ENCODE data around the gene SMC4.
"Not testable (repeated sequence)": the region's sequence is repeated elsewhere in the genome, so short reads cannot be mapped to it uniquely, and the experiment has no call there.

SMC4 gene

GRCh38 chr3:160445854-160446253 is 46.4 kb downstream of the SMC4 start:
- DNase-seq (ENCODE audit: low read depth in 2 of 2) = no peak

GRCh38 chr3:160446522-160447056 is 47.1 kb downstream of the SMC4 start:
- DNase-seq (ENCODE audit: low read depth in 2 of 2) = no peak

GRCh38 chr3:160447544-160447943 is 48.1 kb downstream of the SMC4 start:
- DNase-seq (ENCODE audit: low read depth in 2 of 2) = no peak

- no peak for DNase-seq (ENCODE audit: low read depth in 2 of 2)
These were observed 49.6 kb downstream of the SMC4 start for GRCh38 chr3:160448845-160449635.

GRCh38 chr3:160449636-160450598 is 50.5 kb downstream of the SMC4 start, which contains the start of gene TRIM59:
TSS of gene TRIM59 (minus strand) at chr3:160449786. CDS start at chr3:160439183, 10,603 bp downstream.
- DNase-seq (ENCODE audit: low read depth in 2 of 2) = peak; percentile 93 to 94

- DNase-seq (ENCODE audit: low read depth in 2 of 2) = no peak
These were observed 51.4 kb downstream of the SMC4 start for GRCh38 chr3:160450846-160451245.

- no peak for DNase-seq (ENCODE audit: low read depth in 2 of 2)
These were observed 52.2 kb downstream of the SMC4 start for GRCh38 chr3:160451602-160452001.

GRCh38 chr3:160452251-160452650 is 52.8 kb downstream of the SMC4 start:
- not testable (repeated sequence) for DNase-seq (ENCODE audit: low read depth in 2 of 2)

- DNase-seq (ENCODE audit: low read depth in 2 of 2) = no peak
These were observed 55.5 kb downstream of the SMC4 start for GRCh38 chr3:160454995-160455394.

GRCh38 chr3:160455846-160456245 is 56.4 kb downstream of the SMC4 start:
- no peak for DNase-seq (ENCODE audit: low read depth in 2 of 2)

- no peak for DNase-seq (ENCODE audit: low read depth in 2 of 2)
These were observed 58.7 kb downstream of the SMC4 start for GRCh38 chr3:160458151-160458550.

- DNase-seq (ENCODE audit: low read depth in 2 of 2) = no peak
These were observed 60.1 kb downstream of the SMC4 start for GRCh38 chr3:160459450-160459970.

GRCh38 chr3:160460033-160460432 is 60.6 kb downstream of the SMC4 start:
- DNase-seq (ENCODE audit: low read depth in 2 of 2) = no peak

GRCh38 chr3:160464321-160464720 is 64.9 kb downstream of the SMC4 start:
- DNase-seq (ENCODE audit: low read depth in 2 of 2) = no peak

- DNase-seq (ENCODE audit: low read depth in 2 of 2) = no peak
These were observed 65.5 kb downstream of the SMC4 start for GRCh38 chr3:160464971-160465370.

- DNase-seq (ENCODE audit: low read depth in 2 of 2) = no peak
These were observed 70.7 kb downstream of the SMC4 start for GRCh38 chr3:160470181-160470580.

GRCh38 chr3:160471892-160472291 is 72.4 kb downstream of the SMC4 start:
- no peak for DNase-seq (ENCODE audit: low read depth in 2 of 2)

- no peak for DNase-seq (ENCODE audit: low read depth in 2 of 2)
These were observed 72.9 kb downstream of the SMC4 start for GRCh38 chr3:160472344-160472743.

- no peak for DNase-seq (ENCODE audit: low read depth in 2 of 2)
These were observed 73.8 kb downstream of the SMC4 start for GRCh38 chr3:160473221-160473620.

GRCh38 chr3:160473978-160474377 is 74.5 kb downstream of the SMC4 start:
- no peak for DNase-seq (ENCODE audit: low read depth in 2 of 2)

- no peak for DNase-seq (ENCODE audit: low read depth in 2 of 2)
These were observed 75.0 kb downstream of the SMC4 start for GRCh38 chr3:160474416-160474838.

- DNase-seq (ENCODE audit: low read depth in 2 of 2) = no peak
These were observed 75.7 kb downstream of the SMC4 start for GRCh38 chr3:160475153-160475552.
